ENCODE data around the gene IMP4. TPM values are rescaled to one million over a fixed set of nuclear protein-coding genes. Genes with fewer than 3 reads are reported as not detected.
A peak's percentile ranks its signal among the peaks of the same experiment; 100 is the strongest.

IMP4 gene
- total RNA-seq, 1 donor from 2014 or later = 63.7 TPM

DNA sequence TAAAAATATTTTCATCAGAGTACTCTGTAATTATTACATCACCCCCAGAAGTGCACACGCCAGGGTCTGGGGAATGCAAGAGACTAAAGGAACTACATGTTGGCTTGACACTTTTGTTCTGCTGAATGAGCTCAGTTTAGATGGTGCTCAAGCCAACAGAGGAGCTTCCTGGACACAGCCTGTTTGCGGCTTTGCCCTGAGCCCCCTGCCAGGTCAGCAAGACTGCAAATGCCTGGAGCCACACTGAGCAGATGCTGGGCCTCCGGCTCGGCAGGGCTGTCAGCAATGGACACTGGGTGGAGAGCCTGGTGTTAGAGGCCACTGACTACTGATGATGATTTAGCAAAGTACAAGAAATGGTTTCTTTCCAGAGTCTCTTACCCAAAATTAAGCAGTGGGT lies 45.1 kb downstream of the IMP4 start:
- DNase-seq (ENCODE audit: missing footprints) (no peak), ATAC-seq (peak; percentile 42)
- intact Hi-C loops (cut with DNase I) = no loop called here

DNA sequence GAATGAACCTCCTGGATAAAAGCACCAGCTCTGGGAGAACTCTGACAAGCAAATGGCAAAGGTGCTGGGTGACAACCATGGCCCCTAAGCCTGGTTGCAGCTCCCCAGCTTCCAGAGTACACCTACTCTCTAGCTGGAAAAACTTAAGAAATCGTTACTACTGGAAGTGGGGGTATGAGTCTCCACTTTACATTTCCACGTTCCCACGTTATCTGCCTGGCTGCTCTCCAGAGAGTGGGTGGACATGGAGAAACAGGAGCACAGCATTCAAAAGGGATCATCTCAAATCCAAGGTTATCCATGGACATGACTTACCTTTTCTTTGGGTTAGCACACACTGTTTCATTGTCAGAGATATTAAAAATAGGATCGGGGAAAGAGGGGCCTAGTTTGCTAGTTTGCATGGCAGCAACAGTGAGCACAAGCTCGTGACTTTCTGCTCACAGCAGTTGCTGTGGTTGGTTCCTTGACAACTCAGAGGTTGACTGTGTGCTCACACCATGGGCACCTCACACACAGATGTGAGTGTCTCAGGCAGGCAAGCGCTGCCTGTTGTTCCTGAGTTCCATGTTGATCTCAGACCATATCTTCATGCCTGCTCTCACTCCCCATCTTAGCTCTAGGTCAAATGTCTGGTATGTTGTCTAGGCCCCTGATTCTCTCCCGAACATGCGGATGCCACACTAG lies 45.7 kb downstream of the IMP4 start:
- ATAC-seq (no peak), DNase-seq (ENCODE audit: missing footprints) (no peak)
- intact Hi-C loops (cut with DNase I) = no loop called here

DNA sequence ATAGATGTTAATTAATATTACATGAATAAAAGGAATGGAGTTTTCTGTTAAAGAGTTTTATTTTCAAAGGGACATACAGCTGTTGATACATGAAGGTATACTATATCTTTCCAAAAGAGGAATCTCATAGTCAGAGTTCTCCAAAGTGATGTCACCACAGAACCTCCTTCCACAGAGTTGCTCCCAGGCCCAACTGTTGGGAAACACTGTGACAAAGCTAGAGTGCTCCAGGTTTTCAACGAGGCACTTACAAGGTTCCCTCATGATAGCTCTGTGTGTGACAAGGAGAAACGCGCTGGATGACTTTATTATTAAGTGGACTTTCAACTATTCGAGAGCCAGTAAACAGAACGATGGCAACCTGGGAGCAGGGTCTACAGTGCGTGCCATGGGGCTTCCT lies 46.7 kb downstream of the IMP4 start:
- DNase-seq (ENCODE audit: missing footprints) (no peak), ATAC-seq (no peak)
- intact Hi-C loops (cut with DNase I) = no loop called here

DNA sequence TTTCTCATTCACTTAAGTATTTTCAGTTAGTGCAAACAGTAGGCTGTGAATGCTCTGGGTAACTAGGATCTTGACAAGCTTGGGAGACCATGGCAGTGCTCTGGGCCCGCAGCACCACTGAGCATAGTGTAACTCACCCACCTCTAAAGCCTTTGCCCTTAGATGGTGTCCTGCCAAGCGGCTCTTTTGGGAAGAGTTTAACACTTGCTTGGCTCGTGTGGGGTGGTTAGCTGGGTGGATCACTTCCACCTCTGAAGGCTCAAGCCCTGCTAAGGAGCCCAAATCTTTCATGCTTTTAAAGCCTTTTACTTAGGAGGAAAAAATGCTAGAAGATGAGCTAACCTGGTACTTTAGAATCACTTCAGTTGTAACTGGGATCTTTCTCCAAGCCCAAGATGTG lies 47.1 kb downstream of the IMP4 start:
- no peak for ATAC-seq
- intact Hi-C loops (cut with DNase I) = loop anchor here (5.0 kb wide), 1 partner anchor 32 kb away; the partner anchor contains the start of gene PTPN18

DNA sequence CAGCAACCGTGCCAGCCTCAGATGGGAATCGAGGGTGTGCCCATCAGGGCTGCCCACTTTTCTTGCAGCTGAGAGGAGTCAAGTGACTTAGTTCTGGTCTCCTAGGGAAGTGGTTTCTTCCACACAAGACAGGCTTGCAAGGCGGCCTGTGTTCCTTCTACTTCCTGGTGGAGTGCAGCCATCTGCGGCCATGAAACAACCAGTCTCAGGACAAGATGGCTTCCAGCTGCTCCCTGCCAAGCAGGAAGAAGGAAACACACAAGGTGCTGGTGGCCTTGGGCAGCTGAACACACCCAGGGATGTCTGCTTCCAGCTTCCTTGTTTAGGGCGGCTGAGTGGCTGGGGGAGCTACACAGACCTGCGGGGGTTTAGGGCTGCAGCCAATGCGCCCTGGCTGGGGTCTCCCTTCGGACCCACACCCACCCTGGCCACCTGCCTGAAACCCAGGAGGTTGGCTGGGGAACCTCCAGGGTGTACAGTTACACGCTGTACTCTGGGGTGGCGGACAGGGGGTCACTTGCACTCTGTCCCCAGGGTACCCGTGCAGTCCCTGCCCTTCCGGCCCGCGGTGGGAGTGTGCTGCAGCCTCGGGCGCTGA lies 47.9 kb downstream of the IMP4 start:
- intact Hi-C loops (cut with DNase I) = loop anchor here (1.0 to 5.0 kb wide), 3 partner anchors 18 to 48 kb away; partner anchors contain the start of genes IMP4 and PTPN18
- peak; percentile 85 for DNase-seq (ENCODE audit: missing footprints)

More for the DNA sequence above, 47.1 kb downstream of the IMP4 start:
- no peak for DNase-seq (ENCODE audit: missing footprints)

DNA sequence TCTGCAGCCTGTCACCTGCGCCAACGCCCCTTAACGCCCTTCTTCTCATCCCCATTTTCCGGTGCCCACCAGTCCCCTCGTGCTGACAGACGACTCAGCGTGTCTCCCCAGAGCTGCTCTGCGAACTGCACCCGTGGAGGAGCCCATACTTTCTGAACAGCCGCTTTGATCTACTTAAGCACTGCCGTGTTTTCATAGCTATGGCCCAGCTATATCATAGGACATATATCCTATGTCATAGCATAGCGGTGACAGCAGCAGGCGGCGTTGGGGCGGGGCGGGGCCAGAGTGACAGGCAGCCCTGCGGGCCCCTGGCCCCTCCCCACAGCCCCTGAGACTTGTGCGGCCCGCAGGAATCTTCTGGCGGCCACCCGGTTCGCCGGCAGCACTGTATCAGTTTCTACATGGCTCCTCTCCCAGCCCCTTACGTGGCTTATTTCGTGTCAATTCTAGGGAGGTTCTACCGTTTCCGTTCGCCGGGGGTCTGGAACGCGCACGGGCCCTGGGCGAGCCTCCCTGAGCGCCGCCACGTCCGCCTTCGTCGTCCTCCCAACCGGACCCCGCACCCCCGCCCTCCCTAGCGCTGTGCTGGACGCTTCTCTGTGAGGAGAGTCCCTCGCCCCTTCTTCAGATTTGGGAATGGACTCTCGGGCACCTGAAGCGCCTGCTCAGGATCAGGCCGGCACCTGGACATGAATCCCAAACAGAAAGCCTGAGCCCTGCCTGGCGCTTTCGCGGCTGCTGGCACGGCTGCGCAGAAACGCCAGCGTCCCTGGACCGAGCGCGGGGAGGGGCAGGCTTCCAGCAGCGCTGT lies 48.6 kb downstream of the IMP4 start:
- DNase-seq (ENCODE audit: missing footprints) = peak; percentile 95
- intact Hi-C loops (cut with DNase I) = loop anchor here (1.0 to 5.0 kb wide), 3 partner anchors 19 to 49 kb away; partner anchors contain the start of genes IMP4 and PTPN18
- peak; percentile 90 for ATAC-seq

More for the DNA sequence above, 47.9 kb downstream of the IMP4 start:
- ATAC-seq = peak; percentile 23

DNA sequence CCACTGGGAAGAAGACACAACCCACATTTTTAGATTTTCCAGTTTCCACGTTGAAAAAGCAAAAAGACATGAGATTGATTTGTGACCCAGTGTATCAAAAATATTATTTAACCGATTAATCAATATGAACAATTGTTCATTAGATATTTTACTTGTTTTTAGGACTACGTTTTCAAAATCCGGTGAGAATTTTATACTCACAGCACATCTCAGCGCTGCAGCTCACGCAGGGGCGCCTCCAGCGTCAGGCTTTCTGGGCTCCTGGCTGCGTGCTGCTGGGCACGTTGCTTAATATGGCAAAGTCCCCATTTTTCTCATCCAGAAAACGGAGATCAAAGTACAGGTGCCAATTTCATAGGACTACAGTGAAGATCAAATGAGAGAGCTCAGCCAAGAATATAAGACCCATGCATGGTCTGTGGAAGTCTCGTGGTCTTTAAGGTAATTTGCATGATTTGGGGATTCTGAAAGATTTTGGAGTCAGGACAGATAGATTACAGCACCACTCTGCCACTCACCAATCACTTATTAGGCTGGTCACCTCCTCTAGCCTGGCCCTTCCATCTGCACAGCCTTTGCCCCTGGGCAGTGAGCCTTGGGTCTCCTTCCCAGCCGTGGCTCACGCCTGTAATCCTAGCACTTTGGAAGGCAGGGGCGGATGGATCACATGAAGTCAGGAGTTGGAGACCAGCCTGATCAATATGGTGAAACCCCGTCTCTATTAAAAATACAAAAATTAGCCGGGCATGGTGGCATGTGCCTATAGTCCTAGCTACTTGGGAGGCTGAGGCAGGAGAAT lies 49.4 kb downstream of the IMP4 start:
- DNase-seq (ENCODE audit: missing footprints) (no peak), ATAC-seq (no peak)
- intact Hi-C loops (cut with DNase I) = loop anchor here (1.0 to 5.0 kb wide), 3 partner anchors 20 to 50 kb away; partner anchors contain the start of genes IMP4 and PTPN18

DNA sequence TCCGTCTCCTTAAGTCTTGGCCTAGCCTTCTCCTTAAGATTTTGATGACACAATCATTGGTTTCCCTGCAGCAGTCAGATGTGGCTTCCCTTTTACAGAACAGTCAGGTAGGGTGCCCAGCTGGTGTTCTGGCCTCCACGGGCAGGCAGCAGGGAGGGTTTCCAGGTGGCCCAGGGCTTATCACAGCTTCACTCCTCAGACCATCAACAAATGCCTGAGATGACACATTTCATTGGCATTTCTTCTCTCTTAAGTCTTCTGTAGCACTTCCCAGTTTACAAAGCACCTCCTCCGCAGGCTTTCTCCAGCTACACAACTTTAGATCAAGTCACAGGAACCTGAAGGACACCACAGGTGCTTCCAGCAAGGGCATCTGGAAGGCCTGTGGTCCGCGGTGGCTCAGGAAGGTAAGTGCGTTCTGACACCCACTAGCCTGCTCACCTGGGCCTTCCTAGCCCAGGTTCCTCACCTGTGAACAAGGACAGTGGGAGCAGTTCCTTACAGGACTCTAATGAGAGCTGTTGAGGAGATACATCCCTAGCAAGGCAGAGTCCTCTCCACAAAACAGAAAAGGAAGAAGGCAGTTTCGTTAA lies 50.7 kb downstream of the IMP4 start:
- intact Hi-C loops (cut with DNase I) = loop anchor here (5.0 kb wide), 1 partner anchor 36 kb away; the partner anchor contains the start of gene PTPN18
- DNase-seq (ENCODE audit: missing footprints) (no peak), ATAC-seq (no peak)

Other genes starting within 250 kb of the IMP4 start
- not detected for gene POTEF, start 213.7 kb upstream of the IMP4 start, total RNA-seq
- 0.97 TPM for gene CCDC74B, start 197.8 kb upstream of the IMP4 start, total RNA-seq
- 25.6 TPM for gene SMPD4, start 161.3 kb upstream of the IMP4 start, total RNA-seq
- 595 TPM for gene MZT2B, start 160.6 kb upstream of the IMP4 start, total RNA-seq
- gene TUBA3E, start 144.5 kb upstream of the IMP4 start, total RNA-seq = 80.0 TPM
- 16.9 TPM for gene PTPN18, start 13.2 kb downstream of the IMP4 start, total RNA-seq
- not detected for gene POTEI, start 166.4 kb downstream of the IMP4 start, total RNA-seq
- gene CFC1B, start 178.3 kb downstream of the IMP4 start, total RNA-seq = not detected